Articular chondrocyte of knee joint (primary cell): ENCODE measurements around the gene ODF2L. TPM values are rescaled to one million over a fixed set of nuclear protein-coding genes. Genes with fewer than 3 reads are reported as not detected.

Source experiments
- small RNA-seq: library from RNA; depleted of rRNA; stranded (forward); fragments of <200 nt; gene quantifications from one replicate; pipeline ENCODE3, GENCODE V24; 2012
- total RNA-seq: library from RNA; depleted of rRNA; stranded (reverse); fragments of >200 nt; gene quantifications from 2 replicates; pipeline ENCODE4 v1.2.3, GENCODE V29; 2012

ODF2L gene, protein sequence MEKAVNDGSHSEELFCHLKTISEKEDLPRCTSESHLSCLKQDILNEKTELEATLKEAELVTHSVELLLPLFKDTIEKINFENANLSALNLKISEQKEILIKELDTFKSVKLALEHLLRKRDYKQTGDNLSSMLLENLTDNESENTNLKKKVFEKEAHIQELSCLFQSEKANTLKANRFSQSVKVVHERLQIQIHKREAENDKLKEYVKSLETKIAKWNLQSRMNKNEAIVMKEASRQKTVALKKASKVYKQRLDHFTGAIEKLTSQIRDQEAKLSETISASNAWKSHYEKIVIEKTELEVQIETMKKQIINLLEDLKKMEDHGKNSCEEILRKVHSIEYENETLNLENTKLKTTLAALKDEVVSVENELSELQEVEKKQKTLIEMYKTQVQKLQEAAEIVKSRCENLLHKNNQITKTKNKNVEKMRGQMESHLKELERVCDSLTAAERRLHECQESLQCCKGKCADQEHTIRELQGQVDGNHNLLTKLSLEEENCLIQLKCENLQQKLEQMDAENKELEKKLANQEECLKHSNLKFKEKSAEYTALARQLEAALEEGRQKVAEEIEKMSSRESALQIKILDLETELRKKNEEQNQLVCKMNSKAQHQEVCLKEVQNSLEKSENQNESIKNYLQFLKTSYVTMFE
- total RNA-seq, result 55.1 and 58.9 TPM in 2 replicates

GRCh38 chr1:86395751-86396497 is at the start of gene ODF2L:
TSS of gene ODF2L (minus strand) at chr1:86396323. CDS start at chr1:86387027, 9,296 bp downstream.

GRCh38 chr1:86423873-86424272 is 27.8 kb upstream of the ODF2L start, which contains the start of gene CLCA2:
TSS of gene CLCA2 (plus strand) at chr1:86424171. CDS start at chr1:86424248, 77 bp downstream.

Small RNA genes within 50 kb of the gene (small RNA-seq; reads per million reads assigned to genes)
- not detected for gene MIR7856

Other genes with a start within 250 kb of the ODF2L start
- 1.3 and 2.9 TPM in 2 replicates for gene COL24A1, start 239.6 kb downstream of the ODF2L start, total RNA-seq
- 0.78 and 0.86 TPM in 2 replicates for gene CLCA2, start 27.8 kb upstream of the ODF2L start, total RNA-seq
- not detected in 2 replicates for gene CLCA1, start 72.6 kb upstream of the ODF2L start, total RNA-seq
- not detected in 2 replicates for gene CLCA4, start 150.8 kb upstream of the ODF2L start, total RNA-seq